GM19193 (cell line): ENCODE data around the gene ICAM2.

ENCODE experiments used
- POLR2A ChIP-seq: IDR thresholded peaks from 4 replicates; pipeline ENCODE4 v1.6.1; 2011; ENCODE audit not compliant: insufficient read depth, insufficient read length; ENCODE audit errors: extremely low read depth

ICAM2 gene

DNA sequence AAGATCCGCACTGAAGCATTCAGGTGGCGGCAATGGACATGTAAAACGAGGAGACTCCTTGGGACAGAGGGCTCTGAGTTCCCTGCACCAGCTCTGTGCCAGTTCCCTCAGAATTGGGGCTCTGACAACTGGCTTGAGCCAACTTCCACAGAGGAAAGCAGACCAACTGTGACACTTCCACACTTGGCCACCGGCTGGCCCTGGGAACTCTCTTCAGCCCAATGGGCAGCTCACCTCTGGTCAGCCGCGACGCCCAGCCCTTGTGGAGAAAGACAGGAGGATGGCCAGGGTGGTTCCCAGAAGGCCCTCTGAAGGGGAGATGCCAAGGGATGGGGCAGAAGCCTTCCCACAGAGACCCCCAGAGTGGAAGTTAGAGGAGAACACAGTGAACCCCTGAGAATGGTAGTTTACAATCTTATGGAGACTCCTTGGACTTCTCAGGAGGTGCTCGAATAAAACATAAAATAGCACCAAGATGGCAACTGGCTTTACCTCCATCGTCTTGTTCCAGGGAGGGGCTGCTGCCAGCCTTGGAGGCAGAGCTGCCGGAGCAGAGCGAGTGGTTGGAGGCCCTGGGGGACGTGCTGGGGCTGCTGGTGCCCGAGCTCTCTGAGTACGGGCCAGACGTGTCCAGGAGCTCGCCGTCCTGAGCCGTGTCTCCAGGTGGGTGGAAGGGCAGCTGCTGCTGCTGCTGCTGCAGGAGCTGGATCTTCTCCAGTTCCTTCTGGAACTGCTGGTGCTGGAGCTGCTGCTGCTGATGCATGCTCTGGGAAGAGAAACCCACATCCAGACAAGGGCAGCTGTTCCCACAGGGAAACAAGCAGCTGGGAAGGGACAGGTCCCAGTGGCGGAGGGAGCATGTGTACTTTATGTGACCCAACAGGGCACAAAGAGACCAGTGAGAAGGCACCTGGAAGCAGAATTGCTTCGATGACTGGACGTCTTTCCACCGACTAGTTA is 35.0 kb upstream of the ICAM2 start:
- no peak for TF ChIP-seq POLR2A

DNA sequence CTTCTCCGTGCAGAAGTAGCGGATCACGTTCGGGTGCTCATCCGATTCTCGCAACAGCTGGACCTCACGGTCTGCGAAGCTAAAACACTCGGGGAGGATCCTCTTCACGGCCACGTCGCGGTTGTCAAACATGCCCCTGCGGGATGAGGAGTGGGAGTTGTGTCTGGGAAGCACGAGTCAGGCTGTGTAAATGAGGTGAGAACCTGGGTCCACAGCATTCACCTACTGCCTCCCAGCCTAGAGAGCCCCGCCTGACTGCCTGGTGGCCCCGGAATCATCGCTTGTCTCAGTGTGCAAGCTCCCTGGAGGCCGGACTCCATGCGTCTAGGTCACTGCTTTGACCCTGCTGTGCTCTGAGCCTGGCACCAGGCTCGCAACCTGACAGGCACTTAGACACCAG is 33.9 kb upstream of the ICAM2 start:
- TF ChIP-seq POLR2A = no peak

DNA sequence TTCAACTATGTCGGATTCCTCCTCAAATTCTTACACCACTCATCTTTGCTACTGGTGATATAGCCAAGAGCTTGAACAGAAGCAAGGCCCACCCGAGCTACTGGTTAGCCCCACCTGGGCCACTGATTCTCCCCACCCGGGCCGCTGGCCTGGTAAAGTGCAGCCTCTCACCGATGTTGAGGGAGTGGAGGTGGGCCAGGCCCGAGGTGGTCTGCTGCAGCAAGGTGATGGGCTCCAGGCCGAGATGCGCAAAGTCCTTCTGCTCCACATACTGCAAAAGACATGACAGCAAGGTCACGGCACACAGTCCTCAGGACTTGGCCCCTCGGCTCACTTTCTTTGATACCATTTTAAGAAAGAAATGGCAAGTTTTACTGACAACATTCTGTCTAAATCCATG is 32.7 kb upstream of the ICAM2 start:
- TF ChIP-seq POLR2A = no peak

DNA sequence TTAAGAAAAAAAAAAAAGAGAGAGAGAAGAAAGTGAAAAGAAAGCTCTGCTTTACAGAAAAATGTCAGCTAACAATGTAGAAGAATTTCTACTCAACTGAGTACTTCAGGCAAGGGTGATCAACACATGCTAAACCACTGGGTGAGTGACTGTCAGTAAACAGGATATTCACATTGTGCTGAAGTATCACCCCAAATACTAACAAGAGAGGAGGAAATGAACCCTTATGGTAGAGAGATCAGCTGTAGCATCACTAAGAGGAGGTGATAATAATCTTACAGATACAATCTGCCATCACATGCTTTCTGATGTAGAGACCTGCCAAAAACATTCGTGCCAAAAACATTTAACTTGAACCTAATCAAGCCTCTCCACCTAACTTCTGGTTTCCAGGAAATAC is 30.7 kb upstream of the ICAM2 start:
- no peak for TF ChIP-seq POLR2A

DNA sequence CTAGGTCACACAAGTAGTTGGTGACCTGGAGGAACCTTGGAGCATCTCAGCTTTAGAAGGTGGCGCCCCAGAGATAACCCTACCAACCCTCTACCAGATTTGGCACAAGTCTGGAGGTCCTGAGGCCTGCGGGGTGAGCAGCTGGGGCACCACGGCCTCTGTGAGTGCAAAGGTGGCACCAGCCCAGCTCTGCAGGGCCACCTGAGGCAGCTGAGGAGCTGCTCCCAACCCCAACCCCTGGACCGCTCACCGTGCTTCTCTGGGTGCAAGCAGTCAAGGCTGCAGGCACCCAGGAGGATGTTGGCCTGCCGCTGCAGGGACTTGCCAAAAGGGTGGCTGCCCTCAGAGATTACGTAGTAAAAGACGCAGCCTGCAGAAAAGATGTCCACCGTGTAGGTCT is 28.4 kb upstream of the ICAM2 start:
- no peak for TF ChIP-seq POLR2A

DNA sequence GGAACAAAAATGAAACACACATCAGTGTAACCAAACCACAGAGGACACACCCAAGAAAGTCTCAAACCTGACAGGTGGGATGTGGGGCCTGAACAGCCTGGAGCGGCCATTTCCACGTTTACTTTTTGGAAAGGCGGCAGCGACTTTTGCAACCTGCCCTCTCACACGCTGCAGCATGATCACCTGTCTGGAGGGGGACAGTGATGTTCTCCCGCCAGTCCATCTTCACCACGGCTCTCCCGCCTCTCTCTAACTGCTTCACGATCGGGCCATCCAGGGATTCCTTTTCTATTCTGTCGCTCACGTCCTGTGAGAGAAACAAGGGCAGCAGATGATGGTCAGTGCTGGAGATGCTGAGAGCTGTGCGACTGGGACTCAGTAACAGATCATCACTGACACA is 24.7 kb upstream of the ICAM2 start:
- TF ChIP-seq POLR2A = no peak

DNA sequence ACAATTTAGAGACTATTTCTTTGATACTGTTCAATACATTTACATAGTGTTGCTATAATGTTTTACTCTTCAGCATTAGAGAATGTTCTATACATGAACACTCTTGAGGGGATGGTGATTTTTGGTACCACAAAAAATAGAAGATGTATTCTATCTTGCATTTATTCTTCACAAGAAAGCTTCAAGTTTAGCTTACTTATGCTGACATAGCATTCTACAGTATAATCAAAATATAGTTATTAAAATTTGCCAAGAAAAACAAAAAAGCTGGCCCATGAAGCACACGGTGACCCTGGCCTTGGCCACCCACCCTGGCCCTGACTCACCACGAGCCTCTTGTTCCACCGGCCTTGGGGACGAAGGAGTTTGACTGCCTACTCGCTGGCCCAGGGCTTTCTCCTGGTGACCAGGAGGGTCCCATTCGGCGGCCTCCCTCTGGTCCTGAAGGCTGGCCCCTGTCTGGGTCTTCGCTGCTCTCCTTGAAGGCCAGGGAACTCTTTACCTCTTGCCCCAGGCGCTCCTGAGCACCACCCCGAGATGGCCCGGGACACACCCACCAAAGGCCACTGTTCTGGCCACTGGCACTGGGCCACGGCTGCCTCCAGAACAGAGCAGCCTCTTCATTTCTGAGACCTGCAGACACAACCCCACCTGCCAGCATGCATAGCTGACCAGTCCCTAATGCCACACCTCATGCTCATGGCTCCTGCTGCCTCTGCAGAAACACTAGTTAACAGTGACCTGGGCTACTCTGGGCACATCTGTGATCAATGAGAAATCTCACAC is 22.5 kb upstream of the ICAM2 start:
- TF ChIP-seq POLR2A = no peak

DNA sequence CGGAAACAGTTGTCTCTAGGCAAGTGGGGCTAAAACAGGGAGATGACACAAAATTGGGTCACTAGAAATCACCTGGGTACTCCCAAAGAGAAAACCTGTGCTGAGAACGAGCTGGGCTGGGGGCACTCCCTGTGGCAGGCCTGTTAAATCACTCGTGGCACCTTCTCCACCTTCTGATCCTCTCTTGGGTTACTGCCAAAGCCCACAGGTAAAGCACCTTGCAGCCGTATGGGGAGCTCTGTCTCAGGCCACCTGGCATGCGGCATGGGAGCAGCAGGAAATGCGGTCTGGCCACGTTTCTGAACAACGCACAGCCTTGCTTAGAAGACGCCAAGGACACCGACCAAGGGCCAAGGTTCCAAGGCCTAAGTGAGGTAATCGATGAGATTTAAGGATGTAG is 21.5 kb upstream of the ICAM2 start:
- TF ChIP-seq POLR2A = no peak

DNA sequence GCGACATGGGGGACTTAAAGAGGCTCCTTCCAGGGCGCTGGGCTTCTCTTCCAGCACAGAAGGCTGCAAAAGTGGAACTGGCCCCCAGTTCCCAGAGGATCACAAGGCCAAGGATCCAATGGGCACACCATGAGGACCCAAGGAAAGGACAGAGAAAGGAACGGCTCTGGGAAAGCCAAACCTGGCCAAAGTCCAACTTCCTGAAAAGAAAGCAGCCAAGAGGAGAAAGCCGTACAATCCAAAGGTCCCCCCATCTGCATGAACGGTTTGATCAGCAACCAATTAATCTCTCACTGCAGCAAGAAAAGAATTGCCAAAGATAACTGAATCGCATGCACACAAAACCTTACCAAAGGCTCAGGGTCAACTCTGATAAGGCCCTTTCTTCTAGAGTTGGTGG is 19.8 kb upstream of the ICAM2 start:
- TF ChIP-seq POLR2A = no peak

DNA sequence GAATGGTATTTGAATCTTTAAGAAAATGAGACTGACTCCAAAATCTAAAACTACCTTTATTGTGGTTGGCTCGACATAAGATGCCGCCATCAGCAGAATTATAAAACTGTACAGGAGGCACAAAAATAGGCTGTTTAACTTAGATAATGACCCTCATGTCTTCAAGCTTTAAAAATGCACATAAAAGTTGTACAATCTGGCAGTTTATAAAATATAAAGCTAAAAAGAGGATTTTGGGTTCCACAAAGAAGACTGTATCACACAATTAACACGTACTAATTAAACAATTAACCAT is 18.6 kb upstream of the ICAM2 start:
- no peak for TF ChIP-seq POLR2A

DNA sequence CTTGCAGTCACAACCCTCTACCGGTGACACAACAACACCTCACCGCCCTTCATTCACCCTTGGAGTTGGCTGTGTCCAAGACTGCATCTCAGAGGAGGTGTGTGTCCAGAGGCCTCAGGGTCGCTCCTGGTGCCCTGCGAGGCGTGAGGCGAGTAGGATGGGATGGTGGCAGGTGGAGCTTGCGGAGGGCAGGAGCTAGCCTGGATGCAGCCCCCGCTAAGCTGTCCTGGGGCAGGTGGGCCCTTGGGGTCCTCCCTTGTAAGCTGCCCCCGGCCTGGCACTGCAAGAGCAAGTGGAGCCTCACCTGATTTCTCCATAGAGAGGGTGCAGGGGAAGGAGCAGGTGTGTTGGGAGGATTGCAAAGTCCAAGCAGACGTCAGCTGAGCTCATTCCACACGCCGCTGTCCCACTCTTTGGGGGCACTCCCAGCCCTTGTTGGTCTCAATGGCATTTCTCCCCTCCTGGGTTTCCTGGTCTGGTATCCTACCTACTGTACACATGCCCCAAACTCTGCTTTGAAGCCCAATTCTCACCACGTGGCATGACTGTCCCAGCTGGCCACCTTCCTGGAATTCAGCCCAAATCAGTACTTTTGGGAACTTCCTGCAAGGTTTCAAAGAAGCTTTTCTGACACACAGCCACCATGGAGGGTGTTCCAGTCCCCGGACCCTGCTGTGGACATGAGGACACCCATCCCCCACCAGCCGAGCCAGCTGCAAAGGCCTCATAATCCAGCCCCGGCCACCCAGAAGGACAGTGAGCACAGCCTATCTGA is 18.1 kb upstream of the ICAM2 start:
- no peak for TF ChIP-seq POLR2A

DNA sequence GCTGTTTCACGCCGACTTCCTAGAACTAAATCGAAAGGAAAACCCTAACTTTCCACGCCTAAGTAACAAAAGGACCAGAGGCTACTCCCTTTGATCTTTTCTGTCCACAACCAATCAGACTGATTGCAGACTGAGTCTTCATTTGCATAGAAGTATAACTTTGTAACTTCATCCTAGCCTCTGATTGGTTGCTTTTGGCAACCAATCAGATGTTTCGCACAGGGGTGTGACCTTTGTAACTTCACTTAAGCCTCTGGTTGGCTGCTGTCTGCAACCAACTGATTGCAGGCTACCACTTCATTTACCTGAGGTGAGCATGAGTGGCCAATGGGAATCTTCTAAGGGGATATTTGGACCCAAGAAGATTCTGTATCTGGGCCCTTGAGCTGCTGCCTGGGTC is 17.4 kb upstream of the ICAM2 start:
- TF ChIP-seq POLR2A = no peak

DNA sequence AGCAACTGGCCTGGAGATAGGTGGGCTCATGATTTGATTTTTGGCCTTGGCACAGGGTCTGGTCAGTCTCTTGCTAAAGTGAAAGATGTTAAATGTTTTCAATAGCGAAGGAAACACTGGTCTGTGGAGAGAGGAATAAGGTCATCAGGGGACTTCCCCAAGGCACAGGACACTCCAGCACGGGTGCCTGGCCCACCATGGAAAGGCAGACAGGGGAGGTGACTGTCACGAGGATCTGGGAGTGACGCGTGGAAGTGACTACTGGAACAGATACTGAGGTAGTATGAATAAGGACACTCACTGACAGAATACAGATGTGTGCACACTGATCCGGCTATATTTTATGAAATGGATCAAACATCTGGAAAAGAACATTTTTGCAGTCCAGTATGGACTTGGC is 16.7 kb upstream of the ICAM2 start:
- no peak for TF ChIP-seq POLR2A

DNA sequence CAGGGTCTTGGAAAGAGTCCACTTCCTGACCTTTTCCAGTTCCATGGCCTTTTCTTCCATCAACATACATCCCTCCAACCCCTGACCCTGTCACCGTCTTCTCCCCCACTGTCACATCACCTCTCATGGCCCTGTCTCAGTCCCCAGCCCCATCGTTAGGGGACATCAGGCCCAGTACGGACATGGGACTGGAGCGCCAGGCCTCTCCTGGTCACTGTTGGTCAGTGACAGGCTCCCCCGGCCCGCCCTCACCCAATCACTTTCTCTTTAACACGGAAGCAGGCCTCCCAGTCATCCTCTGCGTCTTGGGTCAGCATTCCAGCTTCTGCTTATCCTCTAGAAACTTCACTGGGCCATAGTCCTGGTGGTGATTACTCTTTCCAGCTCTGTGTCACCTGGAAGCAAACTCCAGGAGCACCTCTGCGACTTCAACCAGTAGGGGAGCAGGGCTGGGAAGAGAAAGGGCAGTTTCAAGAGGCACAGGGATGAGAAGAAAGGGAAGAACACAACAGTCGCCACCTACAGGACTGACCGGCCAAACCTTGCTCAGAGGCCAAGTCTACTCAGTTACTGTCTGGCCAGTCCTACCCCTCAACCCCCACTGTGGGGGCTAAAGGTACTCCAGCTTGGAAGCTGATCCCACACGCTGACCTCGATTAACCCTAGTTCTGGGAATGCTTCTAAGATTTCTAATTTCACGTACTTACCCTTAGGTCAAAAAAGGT is 15.9 kb upstream of the ICAM2 start:
- no peak for TF ChIP-seq POLR2A

DNA sequence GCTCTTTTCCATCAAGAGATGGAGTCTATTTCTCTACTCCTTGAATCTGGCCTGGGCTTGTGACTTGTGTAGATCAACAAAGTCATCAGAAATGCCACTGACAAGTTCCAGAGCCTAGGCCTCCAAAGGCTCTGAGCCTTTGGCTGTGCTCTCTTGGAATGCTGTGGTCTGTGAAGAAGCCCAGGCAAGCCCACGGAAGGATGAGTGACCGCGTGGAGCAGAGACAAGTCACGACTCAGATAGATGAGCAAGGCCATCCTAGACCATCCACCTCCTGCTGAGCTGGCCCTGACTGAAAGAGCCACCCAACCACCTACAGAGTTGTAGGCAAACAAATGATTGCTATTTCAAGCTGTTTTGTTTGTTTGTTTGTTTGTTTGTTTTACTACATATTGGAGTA is 11.6 kb upstream of the ICAM2 start:
- TF ChIP-seq POLR2A = no peak
